NCI-H774 (cell line): ENCODE measurements around the gene KLK6.
A peak's percentile ranks its signal among the peaks of the same experiment; 100 is the strongest.

ENCODE experiments used
- DNase-seq: peaks from one replicate; lab custom pipeline; 2025; lab: John Stamatoyannopoulos, UW

The KLK6 gene

DNA sequence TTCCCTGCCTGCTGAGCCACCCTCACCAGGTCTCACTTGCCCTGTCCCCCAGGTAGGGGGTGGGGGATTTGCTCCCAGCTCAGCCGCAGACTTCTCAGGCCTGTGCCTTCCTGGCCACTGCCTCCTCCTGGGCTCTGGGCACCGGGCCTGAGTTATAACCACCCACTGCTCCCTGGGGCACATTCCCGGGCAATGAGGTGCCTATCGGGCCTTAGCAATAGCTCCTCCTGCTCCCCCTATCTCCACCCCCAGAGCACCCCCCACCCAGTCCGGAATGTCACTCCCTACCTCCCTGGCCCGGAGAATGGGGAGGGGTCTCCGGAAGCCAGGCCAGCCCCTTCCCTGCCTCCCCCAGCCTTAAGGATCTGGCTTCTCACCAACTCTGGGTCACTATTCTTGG is 16.5 kb downstream of the KLK6 start, which contains the start of gene KLK5:
TSS of gene KLK5 (minus strand) at position 129 of the 400 bp plus-strand sequence. CDS start 381 bp downstream, outside the sequence.
- no peak for DNase-seq

DNA sequence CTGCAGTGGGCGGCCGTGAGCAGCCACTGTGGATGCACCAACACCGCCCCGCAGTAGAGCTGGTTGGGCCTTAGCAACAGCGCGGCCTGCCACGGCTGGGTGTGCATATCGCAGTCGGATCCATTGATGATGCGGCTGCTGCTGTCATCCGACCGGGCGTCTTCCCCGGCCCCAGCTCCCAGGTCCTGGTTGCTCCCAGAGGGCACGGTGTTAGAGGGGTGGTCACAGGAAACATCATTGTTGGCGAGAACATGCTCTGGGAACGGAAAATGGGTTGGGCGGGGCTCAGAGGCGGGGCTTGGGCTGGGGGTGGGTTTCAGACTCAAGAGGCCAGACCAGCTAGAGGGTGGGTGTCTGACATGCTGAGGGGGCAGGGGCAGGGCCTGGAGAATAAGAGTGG is 19.5 kb downstream of the KLK6 start:
- no peak for DNase-seq

DNA sequence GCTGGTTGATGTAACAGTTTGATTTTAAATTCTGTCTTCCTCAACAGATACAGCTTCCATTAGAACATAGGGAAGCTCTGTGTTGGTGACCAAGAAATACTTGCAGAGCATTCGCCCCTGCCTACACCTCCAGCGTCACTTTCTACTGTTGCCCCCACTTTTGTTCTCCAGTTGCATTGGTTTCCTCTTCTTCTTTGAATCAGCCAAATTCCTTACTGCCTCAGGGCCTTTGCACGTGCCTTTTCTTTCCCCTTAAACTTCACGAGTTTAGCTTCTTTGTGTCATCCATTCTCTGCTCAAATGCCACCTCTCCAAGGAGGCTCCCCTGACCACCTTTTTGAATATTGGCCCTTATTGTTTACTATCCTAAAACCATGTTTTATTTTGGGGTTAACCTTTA is 22.3 kb downstream of the KLK6 start:
- no peak for DNase-seq

- DNase-seq, result no peak
Measured at GRCh38 chr19:50944795-50945194, 24.6 kb downstream of the KLK6 start.

GRCh38 chr19:50943074-50943828 is 26.1 kb downstream of the KLK6 start:
- no peak for DNase-seq

DNA sequence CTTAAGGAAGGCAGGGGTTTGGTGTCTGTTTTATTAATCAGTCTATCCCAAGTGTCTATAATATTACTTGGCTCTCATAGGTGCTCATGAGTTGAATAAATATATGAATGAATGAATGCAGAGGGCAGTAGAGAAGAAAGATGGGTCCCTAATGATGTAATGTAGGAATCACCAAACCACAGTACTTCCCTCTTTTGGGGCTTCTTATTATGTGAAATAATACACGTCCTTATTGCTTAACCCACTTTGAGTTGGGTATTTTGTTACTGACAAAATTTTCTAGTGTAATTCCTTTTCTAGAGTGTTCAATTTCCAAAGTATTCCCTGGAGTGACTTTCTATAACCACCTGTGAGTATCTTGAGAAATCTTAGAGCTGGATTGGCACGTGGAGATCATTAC is 29.8 kb downstream of the KLK6 start:
- no peak for DNase-seq

DNA sequence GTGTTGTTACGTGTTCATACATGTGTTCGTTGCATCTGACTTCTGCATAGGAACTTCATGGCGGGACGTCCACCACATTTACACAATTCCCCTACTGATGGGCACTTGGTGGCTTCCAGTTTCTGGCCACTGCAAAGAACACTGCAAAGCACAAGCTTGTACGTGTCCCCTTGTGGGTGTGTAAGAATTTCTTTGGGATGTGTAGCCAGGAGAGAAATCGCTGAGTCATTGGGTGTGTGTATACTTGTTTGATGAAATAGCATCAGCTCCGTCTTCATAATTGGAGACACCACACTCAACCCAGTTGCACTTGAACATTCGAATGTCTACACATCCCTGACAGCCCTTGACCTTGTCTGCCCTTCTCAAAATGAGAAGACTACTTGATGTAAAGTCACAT is 35.8 kb downstream of the KLK6 start:
- DNase-seq, result no peak

DNA sequence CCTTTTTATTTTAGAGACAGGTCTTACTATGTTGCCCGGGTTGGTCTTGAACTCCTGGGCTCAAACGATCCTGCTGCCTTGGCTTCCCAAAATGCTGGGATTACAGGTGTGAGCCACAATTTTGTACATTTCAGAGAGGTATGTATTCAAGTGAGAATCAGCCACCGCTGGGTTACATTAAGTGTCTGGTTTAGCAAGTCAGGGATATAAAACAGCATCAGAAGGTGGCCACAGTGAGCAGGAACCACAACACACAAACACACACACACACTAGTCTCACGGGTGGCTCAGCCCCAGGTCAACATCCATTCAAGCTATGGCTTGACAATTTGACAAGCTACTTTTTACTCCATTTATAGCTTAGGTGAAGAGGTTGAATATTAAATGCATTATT is 36.7 kb downstream of the KLK6 start:
- DNase-seq, result no peak

DNA sequence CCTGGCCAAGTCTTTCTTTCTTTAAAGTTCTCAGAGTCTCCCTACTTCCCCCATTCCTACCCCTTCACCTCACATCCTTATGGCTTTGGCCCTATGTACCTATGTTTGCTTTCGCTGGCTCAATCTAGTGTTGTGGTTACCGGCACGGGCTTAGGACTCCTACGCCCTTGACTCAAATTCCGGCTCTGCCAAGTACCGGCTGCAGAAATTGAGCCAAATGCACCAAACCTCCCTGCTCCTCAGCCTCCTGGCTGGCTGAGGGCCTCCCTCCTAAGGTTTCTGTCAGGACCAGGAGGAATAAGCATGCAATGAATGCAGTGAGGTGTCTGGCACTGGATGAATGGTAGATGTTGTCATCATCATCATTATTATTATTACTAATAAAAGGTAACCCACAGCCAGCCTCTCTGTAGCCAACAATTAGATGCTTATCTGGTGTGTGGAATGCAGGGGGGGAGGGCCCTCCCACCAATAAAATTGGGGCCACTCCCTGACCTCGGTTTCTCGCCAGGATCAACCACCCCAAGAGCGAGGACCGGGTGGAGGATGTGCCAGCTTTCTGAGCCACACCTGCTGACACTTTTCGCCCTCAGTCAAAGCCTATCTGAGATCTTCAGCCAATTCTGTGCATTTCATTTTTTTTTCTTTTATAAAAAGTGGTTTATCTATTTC is 37.2 kb downstream of the KLK6 start:
- no peak for DNase-seq

DNA sequence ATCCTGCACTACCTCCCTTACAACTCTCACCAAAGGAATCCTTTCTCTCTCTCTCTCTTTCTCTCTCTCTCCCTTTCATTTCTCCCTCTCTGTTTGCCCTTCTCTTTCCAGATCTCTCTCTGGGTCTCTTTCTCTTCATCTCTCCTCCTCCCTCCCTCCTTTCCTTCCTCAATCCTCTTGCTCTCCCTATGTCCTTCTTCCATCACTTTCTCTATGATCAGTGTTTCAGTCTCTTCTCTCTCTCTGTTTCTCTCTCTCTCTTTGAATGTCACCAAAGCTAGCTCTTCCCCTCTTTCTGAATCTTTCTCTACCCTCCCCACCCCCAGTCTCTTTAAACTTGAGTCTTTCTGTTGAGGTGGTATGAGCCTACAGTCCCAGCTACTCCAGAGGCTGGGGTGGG is 38.4 kb downstream of the KLK6 start:
- DNase-seq, result no peak

DNA sequence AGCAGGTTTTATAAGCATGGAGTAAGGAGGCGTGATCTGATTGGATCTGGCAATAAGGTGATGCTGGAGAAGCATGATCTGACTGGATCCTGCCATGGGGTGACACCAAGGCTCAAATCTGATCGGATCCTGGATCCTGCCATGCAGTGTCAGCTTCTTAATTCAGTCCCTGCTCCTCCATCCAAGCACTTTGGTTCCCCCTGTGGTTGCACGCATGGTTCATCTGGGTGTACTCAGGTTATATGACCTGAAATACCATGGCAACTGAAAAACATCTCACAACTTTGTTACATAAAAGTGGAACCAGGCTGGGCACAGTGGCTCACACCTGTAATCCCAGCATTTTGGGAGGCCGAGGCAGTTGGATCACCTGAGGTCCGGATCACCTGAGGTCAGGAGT is 40.6 kb downstream of the KLK6 start:
- peak; percentile 24 for DNase-seq

GRCh38 chr19:50926144-50926543 is 43.2 kb downstream of the KLK6 start:
- no peak for DNase-seq

- no peak for DNase-seq
Measured at GRCh38 chr19:50925734-50926133, 43.7 kb downstream of the KLK6 start.

DNA sequence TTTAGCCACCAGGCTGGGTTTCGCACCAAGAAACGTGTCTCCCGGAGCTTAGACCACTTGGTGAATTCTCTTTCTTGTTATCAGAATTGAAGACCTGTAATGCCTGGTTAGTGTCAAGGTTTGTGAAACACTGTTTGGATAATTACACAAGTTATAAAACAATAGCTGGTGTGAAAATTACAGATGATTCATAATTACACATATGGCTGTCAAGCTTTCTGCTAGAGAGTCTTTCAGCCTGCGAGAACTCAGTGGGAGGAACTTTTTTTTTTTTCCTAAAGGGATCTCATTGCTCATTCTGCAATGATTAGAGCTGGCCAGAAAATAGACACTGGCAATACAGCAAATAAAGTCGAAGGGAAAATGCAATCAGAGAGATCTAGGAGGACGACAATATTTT is 44.8 kb downstream of the KLK6 start:
- DNase-seq, result no peak

- peak; percentile 85 for DNase-seq
Measured at GRCh38 chr19:50922317-50922853, 47.0 kb downstream of the KLK6 start.

GRCh38 chr19:50921426-50922316 is 47.7 kb downstream of the KLK6 start:
- peak; percentile 15 for DNase-seq

- no peak for DNase-seq
Measured at GRCh38 chr19:50916069-50916468, 53.3 kb downstream of the KLK6 start.

DNA sequence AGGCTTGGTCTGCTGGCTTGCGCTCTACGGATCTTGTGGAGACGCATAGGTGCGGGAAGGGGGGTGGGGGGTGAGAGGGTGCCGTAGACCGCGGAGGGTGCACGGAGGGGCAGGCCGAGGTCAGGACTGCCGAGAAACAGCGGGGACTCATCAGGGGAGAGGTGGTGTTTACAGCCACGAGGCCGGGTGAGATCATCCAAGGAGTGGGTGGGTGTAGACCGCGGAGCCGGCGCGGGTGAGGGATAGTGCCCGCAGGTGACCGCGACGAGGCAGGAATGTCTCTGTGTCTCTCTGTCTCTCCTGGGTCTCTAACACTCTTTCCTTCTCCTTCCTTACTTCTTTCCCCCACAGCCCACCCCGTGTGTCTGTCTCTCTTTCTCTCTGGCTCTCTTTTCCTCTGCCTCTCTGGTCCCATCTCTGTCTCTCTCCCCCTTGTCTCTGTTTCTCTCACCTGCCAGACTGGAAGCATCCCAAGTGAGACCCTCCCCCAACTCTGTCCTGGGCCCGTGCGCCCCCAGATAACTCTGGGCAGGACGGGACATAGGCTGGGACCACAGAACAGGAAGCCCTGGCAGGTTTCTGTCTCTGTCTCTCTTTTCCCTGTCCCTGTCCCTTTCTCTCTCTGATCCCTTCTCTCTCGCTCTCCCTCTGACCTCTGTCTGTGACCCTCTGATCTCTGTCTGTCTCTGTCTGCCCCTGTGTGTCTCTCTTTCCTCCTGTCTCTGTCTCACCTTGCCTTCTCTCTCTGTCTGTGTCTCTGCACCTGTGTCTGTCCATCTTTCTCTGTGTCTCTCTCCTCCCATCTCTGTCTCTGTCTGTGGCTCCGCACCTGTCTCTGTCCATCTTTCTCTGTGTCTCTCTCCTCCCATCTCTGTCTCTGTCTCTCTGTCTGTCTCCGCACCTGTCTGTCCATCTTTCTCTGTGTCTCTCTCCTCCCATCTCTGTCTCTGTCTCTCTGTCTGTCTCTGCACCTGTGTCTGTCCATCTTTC is 56.4 kb downstream of the KLK6 start:
- DNase-seq, result no peak

DNA sequence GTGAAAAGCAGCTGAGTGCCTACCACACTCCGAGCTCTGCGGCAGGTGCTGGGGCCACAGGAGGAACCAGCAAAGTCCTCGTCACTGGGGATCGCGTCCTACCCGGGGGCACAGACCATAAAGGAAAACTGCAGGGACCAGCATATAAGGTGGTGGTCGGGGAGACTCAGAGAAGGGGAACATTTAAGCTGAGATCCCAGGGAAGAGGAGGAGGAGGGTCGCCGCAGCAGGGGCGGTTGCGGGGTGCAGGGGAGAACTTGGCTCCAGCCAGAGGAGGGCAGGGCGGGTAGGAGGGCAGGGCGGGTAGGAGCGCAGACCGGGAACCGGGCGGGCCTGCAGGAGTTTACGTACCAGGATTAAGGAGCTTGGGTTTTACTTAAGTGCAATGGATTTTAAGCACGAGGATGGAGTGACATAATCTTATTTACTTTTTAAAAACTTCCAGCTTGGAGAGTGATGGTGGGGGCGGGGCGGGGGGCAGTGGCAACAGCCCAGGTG is 57.2 kb downstream of the KLK6 start:
- DNase-seq, result no peak

GRCh38 chr19:50911206-50912101 is 57.9 kb downstream of the KLK6 start, which contains the start of gene KLK4:
Gene KLK4 (minus strand): TSS chr19:50911395. CDS start chr19:50910738, 657 bp downstream.
- DNase-seq, result no peak
